GM12891 (cell line): ENCODE data around the gene TMEM178A.

Experiments
- PAX5 ChIP-seq: IDR thresholded peaks from 2 replicates; pipeline ENCODE4 v1.6.1; 2011; ENCODE audit warnings: low read length, moderate library complexity, mild to moderate bottlenecking; ENCODE audit not compliant: insufficient read depth, severe bottlenecking
- POLR2A ChIP-seq: IDR thresholded peaks from 2 replicates; pipeline ENCODE4 v1.6.1; 2011; ENCODE audit warnings: low read depth, low read length, control low read depth
- POLR2AphosphoS5 ChIP-seq: IDR thresholded peaks from 2 replicates; pipeline ENCODE4 v1.6.1; 2011; ENCODE audit warnings: low read depth, low read length, control low read depth
- SPI1 ChIP-seq: IDR thresholded peaks from 2 replicates; pipeline ENCODE4 v1.6.1; 2011; ENCODE audit warnings: low read depth, low read length, control low read depth
- TAF1 ChIP-seq: IDR thresholded peaks from 2 replicates; pipeline ENCODE4 v1.6.1; 2011; ENCODE audit warnings: low read depth, low read length, control low read depth

GRCh38 chr2:39708003-39708402, 42.3 kb downstream of the TMEM178A start:
- TF ChIP-seq POLR2AphosphoS5, result no peak
- TF ChIP-seq POLR2A, result no peak
- TF ChIP-seq SPI1, result no peak
- no peak for TF ChIP-seq TAF1
- TF ChIP-seq PAX5, result no peak
